Inflammatory macrophage (primary cell): ENCODE data around the gene RAB19.
A peak's percentile ranks its signal among the peaks of the same experiment; 100 is the strongest.
"Not testable (repeated sequence)": the region's sequence is repeated elsewhere in the genome, so short reads cannot be mapped to it uniquely, and the experiment has no call there.

Source experiments
- DNase-seq, 2 donors: peaks; one replicate each; pipeline ENCODE4 v3.0.0-alpha.2; 2020 to 2022

Gene RAB19

GRCh38 chr7:140453785-140454656, 50.2 kb downstream of the RAB19 start:
- not testable (repeated sequence) for DNase-seq

- no peak for DNase-seq
Observed at GRCh38 chr7:140454657-140455015, 50.8 kb downstream of the RAB19 start.

GRCh38 chr7:140455743-140456142, 51.9 kb downstream of the RAB19 start:
- DNase-seq: peak; percentile 20 to 35

GRCh38 chr7:140456551-140457051, 52.7 kb downstream of the RAB19 start:
- no peak for DNase-seq

GRCh38 chr7:140458201-140458600, 54.3 kb downstream of the RAB19 start:
- no peak for DNase-seq

- no peak for DNase-seq
Observed at GRCh38 chr7:140458916-140459315, 55.1 kb downstream of the RAB19 start.

- DNase-seq: no peak
Observed at GRCh38 chr7:140463111-140463510, 59.3 kb downstream of the RAB19 start.

- DNase-seq: peak; percentile 37 to 40
Observed at GRCh38 chr7:140475747-140476333, 72.0 kb downstream of the RAB19 start.

GRCh38 chr7:140476698-140477261, 72.9 kb downstream of the RAB19 start:
- DNase-seq: no peak
